Esophagus squamous epithelium (tissue), 4 donors: Measurements from ENCODE around the gene TANGO6.

ENCODE experiments used
- POLR2A ChIP-seq, 4 donors: fragments of 450-650 bp; IDR thresholded peaks; one replicate each; pipeline ENCODE4 v1.6.1; 2017; ENCODE audit warnings: antibody characterized with exemption in 4 of 4, mild to moderate bottlenecking in 4 of 4, moderate library complexity in 3 of 4
- TF ChIP-seq, protein P1 (sequence below), 6 experiments: fragments of 450-650 bp in 4 of 6; fragments of 200-600 bp in 2 of 6; sonication (generic) in 2 of 6; IDR thresholded peaks; one replicate each; pipeline ENCODE4 v1.5.1; 2016 to 2019; ENCODE audit warnings: antibody characterized with exemption in 6 of 6, mild to moderate bottlenecking in 4 of 6, moderate library complexity in 4 of 6

- TF ChIP-seq, protein P1, sequence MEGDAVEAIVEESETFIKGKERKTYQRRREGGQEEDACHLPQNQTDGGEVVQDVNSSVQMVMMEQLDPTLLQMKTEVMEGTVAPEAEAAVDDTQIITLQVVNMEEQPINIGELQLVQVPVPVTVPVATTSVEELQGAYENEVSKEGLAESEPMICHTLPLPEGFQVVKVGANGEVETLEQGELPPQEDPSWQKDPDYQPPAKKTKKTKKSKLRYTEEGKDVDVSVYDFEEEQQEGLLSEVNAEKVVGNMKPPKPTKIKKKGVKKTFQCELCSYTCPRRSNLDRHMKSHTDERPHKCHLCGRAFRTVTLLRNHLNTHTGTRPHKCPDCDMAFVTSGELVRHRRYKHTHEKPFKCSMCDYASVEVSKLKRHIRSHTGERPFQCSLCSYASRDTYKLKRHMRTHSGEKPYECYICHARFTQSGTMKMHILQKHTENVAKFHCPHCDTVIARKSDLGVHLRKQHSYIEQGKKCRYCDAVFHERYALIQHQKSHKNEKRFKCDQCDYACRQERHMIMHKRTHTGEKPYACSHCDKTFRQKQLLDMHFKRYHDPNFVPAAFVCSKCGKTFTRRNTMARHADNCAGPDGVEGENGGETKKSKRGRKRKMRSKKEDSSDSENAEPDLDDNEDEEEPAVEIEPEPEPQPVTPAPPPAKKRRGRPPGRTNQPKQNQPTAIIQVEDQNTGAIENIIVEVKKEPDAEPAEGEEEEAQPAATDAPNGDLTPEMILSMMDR (IDR thresholded peaks at IDR 0.05), result no peak
- no peak for TF ChIP-seq POLR2A (IDR thresholded peaks at IDR 0.05)
Observed at GRCh38 chr16:69116906-69117305, 273.6 kb downstream of the TANGO6 start.
